Activated T-cell treated with anti-CD3 and anti-CD28 coated beads for 48 hours (primary cell): ENCODE results near the gene NAE1.

Experiments
- DNase-seq: peaks from one replicate; pipeline ENCODE4 v3.0.0-alpha.2; 2020; ENCODE audit warnings: low read depth

NAE1 gene

DNA sequence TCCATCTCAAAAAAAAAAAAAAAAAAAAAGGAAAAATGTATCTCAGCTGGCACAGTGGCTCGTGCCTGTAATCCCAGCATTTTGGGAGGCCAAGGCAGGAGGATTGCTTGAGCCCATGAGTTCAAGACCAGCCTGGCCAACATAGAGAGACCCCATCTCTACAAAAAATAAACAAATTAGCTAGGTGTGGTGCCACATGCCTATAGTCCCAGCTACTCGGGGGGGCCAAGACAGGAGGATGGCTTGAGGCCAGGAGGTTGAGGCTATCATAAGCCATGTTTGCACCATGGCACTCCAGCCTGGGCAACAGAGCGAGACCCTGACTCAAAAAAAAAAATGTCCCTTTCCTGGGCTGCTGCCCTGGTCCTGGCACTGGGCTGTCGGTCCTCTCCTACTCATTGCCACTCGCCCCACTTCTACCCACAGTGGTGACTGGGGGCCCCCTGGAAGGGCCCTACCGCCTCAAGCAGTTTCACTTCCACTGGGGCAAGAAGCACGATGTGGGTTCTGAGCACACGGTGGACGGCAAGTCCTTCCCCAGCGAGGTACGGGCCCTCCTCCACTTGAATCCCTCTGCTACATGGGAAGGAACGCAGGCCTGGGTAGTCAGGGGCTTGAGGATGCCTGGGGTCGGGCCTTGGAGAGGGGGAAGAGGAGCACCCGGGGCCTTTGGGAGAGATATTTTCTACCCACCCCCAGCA lies 19.5 kb upstream of the NAE1 start:
- no peak for DNase-seq

DNA sequence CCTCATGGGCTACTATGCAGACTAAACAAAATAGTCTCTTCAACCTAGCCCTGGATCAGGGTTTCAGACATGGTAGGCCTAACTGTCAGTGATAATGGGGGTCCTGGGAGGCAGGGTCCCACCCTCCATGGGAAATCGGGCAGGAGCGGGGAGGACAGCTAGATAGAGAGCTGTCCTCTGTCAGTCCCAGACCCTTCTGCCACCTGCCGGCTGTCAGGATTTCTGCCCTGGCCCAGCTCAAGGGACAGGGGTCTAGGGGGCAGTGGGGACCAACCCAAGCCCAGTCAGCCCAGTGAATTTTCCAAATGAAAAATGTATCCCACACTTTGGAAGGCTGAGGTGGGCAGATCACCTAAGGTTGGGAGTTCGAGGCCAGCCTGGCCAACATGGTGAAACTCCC lies 18.8 kb upstream of the NAE1 start:
- DNase-seq = no peak

DNA sequence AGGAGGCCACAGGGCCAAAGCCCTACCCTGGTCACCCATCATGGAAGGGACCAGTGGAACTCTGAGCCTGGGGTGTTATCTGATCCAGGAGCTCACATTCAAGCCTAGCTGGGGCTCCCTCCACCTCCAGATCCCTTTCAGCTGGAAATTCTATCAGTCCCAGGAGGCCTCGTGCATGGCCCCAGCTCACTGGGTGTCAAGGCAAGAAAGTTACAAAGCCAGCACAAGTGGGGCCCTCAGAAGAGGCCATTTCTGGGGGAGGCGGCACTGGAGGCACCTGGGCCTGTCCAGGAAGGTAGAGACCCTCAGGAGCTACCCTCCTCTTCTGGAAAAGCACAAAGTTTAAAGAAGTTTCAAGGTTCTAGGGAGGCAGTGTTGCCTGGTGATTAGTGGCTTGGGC lies 18.2 kb upstream of the NAE1 start:
- DNase-seq = no peak

DNA sequence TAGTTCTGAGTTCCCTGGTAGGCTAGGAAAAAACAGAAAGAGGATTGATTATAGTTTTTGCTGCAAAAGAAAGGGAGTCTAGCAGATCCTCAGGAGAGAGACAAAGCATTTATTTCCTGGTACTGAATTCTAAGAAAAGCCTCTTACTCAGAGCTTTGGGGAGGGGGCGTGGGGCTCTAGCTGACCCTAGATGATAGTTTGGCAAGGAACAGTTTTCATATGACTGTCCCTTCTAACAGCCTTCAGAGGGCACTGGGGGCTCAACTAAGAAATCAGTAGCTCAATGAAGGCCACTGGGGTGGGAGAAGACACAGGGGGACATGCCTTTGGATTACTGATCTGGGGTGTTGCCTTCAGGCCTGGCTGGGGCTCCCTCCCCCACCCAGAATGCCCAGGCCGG lies 17.4 kb upstream of the NAE1 start:
- no peak for DNase-seq

DNA sequence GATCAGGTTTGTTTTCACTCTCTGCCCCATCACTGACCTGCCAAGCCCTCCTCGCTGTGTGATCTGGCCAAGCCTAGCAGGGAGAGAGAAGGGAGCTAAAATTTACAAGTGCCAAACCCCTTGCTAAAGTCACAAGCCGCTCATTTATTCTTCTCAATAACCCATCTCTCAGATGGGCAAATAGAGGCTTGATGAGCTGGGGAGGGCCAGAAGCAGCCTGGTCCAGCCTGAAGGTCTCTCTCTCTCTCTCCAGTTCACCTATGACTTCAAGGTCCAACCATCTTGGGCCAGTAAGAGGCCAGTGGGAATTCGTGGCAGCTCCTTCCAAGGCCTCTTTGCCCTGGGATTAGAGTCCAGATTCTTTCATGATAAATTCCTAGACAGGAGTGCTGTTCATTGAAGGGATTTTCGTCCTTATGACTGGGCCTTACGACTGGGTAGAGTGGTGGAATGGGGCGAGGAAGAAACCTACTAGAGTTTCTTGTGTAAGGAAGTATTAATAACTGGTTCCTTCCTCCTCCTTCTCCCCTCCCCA lies 16.8 kb upstream of the NAE1 start:
- DNase-seq = no peak

DNA sequence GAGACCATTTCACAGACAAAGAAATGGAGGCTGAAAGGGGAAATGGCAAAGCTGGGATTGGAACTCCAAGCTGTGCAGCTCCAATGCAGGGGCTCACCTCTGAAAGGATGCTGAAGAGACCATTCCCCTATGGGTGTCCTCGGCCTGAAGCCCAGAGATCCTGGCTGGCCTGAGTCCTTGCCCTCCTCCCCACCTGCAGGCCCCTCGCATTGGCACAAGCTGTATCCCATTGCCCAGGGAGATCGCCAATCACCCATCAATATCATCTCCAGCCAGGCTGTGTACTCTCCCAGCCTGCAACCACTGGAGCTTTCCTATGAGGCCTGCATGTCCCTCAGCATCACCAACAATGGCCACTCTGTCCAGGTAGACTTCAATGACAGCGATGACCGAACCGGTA lies 16.1 kb upstream of the NAE1 start:
- DNase-seq = no peak

DNA sequence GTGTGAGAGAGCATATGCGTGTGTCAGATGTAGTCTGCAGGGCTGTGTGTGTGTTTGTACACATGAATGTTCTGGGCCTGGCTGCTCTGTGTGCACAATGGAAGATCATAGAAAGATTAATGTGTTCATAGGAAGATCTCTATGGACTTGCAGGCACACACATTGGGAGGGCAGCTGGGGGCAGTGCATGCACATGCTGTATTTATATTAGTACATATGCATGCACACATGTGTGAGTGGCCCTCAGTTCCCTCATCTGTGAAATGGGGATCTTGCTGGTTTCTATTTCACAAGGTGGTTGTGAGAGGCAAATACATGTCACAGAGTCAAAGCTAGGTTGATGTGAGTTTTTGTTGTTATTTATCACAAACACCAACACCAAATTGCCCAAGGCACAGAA lies 15.5 kb upstream of the NAE1 start:
- DNase-seq = no peak

DNA sequence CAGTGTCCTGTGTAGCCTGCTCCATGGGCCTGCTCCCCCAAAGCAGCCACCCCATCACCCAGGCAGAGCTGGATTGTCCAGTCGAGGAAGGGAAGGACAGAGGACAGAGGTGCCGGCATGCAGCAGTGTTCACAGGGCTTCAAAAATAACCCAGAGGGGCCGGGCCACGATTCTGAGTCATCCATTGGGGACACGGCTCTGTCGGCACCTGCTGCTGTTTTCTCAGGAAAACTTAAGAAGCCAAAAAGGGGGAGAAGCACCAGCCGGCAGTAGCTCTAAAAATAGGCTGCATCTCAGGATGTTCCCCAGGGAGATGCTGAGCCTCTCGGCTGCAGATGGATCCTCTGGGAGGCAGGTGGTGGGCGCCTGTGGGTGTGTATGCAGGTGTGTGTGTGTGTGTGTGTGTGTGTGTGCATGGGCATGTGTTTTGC lies 15.0 kb upstream of the NAE1 start:
- DNase-seq = no peak

DNA sequence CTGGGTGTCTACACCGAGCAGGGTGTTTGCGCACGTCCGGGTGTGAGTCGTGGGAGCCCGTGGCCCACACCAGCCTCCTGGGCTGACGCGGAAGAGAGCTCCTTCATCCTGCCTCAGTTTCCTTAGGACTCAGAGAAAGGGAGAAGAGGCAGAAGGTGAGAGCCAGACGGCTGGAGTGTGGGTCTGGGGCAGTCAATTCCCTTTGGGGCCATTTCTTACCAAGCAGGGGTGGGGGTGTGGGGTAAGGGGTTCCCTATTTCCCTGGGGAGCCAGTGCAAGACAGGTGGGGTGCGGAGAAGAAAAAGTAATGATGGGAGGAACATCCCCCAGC lies 14.3 kb upstream of the NAE1 start:
- no peak for DNase-seq

DNA sequence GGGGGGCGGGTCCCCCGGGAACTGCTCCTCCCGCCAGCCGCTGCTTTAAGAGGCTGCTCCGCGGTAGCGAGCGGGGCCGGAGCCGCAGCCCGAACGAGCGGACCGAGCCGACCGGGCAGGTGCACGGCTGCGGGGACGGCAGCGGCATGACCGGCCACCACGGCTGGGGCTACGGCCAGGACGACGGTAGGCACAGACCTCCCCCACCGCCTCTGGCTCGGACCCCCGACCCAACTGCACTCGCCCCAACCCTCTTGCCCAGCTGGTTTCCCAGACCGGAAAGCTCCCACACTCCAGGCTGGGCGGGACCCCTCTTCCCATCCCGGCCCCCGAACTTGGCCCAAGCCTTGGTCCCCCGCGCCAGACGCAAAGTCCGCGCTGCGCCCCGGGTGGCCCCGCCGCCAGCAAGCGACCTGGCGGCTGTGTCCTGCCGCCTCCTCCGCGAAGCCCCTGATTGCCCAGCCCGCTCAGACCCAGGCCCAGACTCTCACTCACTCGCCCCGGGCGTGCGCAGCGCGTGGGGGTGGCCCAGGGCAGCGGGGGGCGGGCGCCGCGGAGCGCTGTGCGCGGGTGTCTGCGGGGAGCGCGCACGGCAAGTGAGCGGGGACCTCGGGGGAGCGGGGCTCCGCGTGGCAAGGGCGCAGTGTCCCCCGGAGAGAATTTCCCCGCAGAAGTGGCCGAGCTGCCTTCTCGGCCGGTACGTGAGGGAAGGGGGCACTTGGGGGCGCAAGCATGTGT lies 13.7 kb upstream of the NAE1 start, which contains the start of gene CA7:
Gene CA7 (plus strand): TSS at position 73 of the 738 bp plus-strand sequence. CDS start 74 bp downstream, at position 147.
- no peak for DNase-seq

DNA sequence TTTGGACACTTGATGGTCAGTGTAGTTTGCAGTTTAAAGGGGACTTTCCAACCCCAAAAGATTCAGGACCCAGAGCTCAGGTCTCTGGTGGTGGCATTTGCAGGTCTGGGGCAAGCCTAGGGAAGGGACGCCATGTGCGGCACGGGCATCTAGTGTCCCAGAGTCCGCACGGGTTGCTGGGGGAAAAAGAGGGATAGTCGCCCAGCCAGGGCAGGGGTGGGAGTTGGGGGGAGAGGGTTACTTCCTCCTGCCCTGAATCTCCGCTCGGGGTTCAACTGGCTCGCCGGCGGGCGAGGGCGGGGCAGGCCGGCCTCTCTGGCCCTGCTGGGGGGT lies 13.2 kb upstream of the NAE1 start:
- no peak for DNase-seq

DNA sequence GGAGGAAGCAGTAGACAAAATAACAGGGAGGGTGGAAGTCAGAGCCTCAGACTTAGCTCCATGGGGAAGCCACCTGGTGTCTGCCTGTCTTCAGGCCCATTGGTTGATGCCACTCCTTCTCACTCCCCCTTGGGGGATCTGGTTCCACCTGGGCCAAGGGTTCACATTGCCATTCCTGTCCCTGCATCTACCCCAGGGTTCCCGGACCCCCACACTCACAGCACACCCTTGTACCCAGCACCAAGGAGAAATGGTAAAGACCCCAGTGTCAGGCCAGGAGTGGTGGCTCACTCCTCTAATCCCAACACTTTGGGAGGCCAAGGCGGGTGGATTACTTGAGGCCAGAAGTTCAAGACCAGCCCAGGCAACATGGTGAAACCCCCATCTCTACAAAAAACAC lies 12.4 kb upstream of the NAE1 start:
- no peak for DNase-seq

DNA sequence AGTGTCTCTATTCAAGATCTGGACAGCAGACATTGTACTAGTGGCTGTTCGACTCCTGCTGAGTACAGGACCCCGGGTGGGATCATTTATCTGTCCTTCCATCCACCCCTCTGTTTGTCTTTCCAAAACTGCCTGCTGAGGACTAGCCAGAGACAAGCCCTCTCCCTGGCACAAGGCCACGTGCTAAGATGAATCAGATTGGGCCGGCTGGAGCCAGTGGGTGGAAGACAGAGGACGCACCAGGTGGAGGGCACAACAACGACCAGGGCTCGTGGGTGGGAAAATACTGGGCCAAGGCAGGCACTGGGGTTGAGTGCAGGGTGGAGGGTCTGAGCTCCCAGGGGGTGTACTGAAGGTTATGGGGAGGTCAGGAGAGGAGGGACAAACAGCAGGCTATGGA lies 12.0 kb upstream of the NAE1 start:
- DNase-seq = no peak

DNA sequence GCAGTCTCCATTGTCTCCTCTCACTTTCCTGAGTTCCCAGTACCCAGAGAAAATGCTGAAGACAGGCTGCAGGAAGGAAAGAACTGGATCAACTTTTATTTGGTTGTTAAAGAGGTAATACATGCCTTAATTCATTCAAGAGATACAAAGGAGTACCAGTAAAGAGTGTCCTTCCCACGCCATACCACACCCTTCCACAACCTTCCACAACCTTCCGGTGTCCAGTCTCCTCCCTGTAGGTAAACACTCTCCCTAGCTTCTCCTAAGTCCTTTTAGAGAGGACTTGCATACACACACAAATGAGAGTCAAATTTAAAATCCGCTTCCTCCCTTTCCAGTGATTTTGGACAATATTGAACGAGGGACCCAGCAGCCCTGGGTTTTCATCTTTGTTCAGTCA lies 10.6 kb upstream of the NAE1 start:
- DNase-seq = no peak

DNA sequence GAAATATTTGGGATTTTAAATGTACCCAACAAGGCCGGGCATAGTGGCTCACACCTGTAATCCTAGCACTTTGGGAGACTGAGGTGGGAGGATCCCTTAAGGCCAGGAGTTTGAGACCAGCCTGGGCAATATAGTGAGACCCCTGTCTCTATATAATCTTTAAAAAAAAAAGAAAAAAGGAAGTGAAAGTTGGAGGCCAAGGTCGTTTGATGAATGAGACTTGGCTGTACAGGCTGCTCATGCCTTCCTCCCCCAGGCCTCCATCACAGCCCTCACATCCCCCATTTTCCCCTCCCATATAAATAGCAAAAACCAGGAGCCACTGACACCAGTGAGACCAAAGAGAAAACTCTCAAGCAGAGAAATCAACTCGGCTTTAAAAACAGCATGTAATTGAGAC lies 10.1 kb upstream of the NAE1 start:
- no peak for DNase-seq

DNA sequence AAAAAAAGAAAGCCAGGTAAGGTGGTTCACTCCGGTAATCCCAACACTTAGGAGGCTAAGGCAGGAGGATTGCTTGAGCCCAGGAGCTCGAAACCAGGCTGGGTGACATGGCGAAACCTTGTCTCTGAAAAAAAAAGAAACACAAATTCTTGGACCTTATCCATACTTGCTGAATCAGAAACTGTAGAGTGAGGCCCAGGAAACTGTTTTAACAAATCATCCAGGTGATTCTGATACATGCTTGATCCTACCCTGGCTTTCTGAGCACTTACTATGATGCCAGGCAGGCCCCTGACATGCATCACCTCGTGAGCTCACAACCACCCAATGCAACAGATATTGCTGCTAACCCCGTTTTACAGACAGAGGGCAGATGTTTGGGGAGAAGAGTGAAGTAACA lies 4.0 kb upstream of the NAE1 start:
- DNase-seq = no peak

DNA sequence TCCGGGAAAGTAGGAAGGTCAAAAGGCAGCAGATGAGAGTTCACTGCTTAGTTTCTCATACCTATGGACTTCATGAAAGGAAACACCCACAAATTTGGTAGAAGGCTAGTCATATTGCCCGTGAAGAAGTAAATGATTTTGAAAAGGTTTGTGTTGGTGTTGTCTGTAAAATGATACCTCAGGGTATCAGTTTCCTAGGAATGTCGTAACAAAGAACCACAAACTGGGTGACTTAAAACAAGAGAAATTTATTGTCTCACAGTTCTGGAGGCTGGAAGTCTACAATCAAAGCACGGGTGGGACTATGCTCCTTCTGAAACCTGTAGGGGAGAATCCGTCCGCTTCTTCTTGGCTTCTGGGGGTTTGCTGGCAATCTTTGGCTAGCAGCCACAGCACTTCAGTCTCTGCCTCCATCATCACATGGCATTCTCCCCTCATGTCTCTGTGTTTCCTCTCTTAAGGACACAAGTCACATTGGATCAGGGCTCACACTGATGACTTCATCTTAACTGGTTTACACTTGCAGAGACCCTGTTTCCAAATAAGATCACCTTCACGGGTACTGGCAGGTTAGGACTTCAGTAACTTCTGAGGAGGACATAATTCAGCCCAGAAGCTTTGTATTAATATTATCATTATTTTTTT lies 2.0 kb upstream of the NAE1 start:
- no peak for DNase-seq

DNA sequence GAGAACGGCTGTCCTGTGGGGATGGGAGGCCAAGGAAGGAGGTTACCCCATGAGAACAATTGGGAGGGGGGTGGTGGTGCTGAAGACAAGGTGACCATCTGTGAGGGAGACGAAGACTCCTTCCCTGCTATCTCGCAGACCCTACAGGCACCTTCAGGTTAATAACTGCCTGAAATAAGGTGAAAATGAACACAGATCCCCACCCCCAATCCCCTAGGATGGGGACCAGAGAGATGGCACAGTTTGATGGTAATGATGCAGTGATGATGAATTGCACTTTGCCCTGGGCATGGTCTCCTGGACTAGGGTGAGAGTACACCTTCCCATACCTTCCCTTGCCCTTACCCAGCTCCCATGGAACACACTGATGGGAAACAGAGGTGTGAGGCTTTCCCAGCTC lies 1.4 kb upstream of the NAE1 start:
- DNase-seq = no peak

DNA sequence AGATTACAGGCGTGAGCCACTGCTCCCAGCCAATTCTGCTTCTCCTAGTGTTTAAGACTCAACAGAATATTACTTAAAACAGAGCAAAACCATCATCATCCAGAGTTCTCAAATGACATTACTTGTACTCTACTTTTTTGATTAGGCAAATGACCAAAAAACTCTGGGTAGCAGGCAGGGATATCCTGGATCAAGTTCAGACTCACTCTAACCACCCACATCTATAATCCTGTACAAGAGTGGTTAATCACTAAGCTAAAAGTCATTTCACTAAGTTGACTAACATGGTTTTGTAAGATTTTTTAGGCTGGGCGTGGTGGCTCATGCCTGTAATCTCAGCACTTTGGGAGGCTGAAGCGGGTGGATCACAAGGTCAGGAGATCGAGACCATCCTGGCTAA lies 6.8 kb downstream of the NAE1 start:
- no peak for DNase-seq

DNA sequence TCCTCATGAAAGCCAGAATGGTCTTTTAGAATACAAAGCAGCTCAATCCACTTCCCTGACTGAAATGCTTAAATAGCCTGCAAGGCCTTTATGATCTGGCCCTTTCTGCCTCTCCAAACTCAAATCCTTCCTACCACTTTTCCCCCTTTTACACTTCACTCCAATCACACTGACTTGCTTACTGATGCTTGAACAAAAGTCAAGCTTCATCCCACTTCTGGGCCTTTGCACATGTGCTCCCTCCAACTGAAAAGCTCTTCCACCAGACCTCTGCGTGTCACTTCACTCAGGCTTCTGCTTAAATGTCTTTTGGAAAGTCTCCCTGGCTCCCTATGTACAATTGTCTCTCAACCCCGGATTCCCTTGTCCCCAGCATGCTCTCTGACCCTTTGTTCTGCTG lies 16.0 kb downstream of the NAE1 start:
- DNase-seq = no peak

DNA sequence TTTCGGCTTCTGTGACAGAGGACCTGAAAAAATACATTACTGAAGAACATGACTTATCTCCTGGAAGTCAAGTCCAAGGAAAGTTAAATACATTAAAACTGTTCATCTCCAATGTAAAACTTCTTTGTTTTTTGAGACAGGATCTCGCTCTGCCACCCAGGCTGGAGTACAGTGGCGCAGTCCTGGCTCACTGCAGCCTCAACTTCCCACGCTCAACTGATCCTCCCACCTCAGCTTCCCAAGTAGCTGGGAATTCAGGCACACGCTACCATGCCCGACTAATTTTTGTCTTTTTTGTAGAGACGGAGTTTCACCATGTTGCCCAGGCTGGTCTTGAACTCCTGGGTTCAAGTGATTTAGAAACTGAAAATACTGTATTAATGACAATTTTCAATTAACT lies 19.7 kb downstream of the NAE1 start:
- no peak for DNase-seq

DNA sequence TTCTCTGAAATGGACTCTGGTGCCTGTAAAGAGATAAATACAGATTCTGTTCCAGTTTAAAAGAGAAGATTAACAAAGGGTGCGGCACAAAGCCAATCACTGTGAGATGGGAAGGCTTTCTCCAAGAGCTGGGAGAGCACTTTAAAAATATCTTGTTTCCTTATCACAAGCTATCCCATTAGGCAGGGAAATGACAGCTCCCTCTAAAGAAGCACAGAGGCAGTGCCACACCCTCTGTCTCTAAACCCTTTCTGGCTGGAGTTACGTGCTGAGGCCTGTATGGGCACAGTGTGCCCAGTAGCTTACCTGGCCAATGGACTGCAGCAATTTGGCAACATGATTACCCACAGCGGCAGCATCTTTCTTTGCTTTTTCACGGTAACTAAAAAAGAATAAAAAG lies 20.4 kb downstream of the NAE1 start:
- no peak for DNase-seq

DNA sequence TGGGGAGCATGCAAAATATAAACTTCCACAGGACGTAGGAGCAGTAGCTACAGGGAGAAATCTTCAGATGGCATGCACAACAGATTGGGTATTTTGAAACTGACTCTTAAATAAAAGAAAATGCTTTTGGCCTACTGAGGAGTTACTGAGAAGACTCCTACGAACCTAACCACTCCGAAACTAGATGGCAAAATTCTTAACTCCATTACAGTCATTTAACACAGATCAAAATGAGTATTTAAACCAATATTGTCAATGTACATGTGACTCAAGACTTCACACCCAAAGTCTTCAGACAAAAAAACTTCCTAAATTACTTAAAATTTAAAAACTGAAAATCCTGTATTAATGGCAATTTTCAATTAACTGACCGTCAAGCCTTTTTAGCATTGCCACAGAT lies 21.0 kb downstream of the NAE1 start:
- DNase-seq = no peak
